IMR-90 (cell line): ENCODE data around the gene NHSL2. TPM values are rescaled to one million over a fixed set of nuclear protein-coding genes. Genes with fewer than 3 reads are reported as not detected.

Experiments used
- ATAC-seq: fragments of 200-7000 bp; cut with Tn5 transposase; 2 replicates; pipeline ENCODE4 v1.9.1; 2020; ENCODE audit warnings: low read depth, mild to moderate bottlenecking, moderate library complexity
- BruUV-seq: library from RNA; stranded (reverse); fragments of 400-500 nt; replicated peaks from 2 replicates; lab custom pipeline; 2021; lab: Mats Ljungman, UMichigan
- CTCF ChIA-PET: fragments of 300-600 bp; formaldehyde crosslinking; extraction: SDS; loops from one replicate; lab custom pipeline; 2021; ENCODE audit warnings: antibody characterized with exemption; lab: Yijun Ruan, JAX
- POLR2A ChIA-PET: fragments of 300-600 bp; sonication (Branson Sonifier 250); formaldehyde crosslinking; loops from one replicate; lab custom pipeline; 2022; ENCODE audit warnings: antibody characterized with exemption; ENCODE audit not compliant: unreplicated experiment; lab: Charles Lee
- DNase-seq: peaks from one replicate; pipeline ENCODE4 v3.0.0; 2013
- H2AFZ ChIP-seq: replicated peaks from 2 replicates; pipeline ENCODE3; 2013; ENCODE audit warnings: low read length, mild to moderate bottlenecking; ENCODE audit not compliant: poor library complexity
- H2AK5ac ChIP-seq: 2 replicates; pipeline ENCODE4 v1.6.1; 2013; ENCODE audit warnings: low read depth, low read length, inconsistent platforms
- H2AK9ac ChIP-seq: replicated peaks from 2 replicates; pipeline ENCODE3; 2013; ENCODE audit warnings: mild to moderate bottlenecking, low read depth, low read length, moderate library complexity; ENCODE audit not compliant: poor library complexity
- H2BK120ac ChIP-seq: 2 replicates; pipeline ENCODE4 v1.6.1; 2013; ENCODE audit warnings: low read depth, low read length, inconsistent platforms
- H2BK15ac ChIP-seq: 3 replicates; pipeline ENCODE4 v1.6.1; 2013; ENCODE audit warnings: low read depth, low read length, inconsistent platforms
- H2BK20ac ChIP-seq: 2 replicates; pipeline ENCODE4 v1.6.1; 2013; ENCODE audit warnings: low read depth, mild to moderate bottlenecking, inconsistent platforms, low read length, moderate library complexity
- H2BK5ac ChIP-seq: 2 replicates; pipeline ENCODE4 v1.6.1; 2013; ENCODE audit warnings: mild to moderate bottlenecking, low read depth, low read length, inconsistent platforms; ENCODE audit not compliant: poor library complexity, severe bottlenecking
- H3K14ac ChIP-seq: replicated peaks from 2 replicates; pipeline ENCODE4 v1.6.1; 2013; ENCODE audit warnings: low read depth, low read length, inconsistent platforms
- H3K18ac ChIP-seq: 2 replicates; pipeline ENCODE4 v1.6.1; 2013; ENCODE audit warnings: low read depth, low read length, control low read depth
- H3K23ac ChIP-seq: 2 replicates; pipeline ENCODE4 v1.6.1; 2013; ENCODE audit warnings: low read depth, low read length, inconsistent platforms
- H3K27ac ChIP-seq: 2 replicates; pipeline ENCODE4 v1.5.1; 2013; ENCODE audit warnings: mild to moderate bottlenecking, control low read depth, low read length; ENCODE audit not compliant: insufficient read depth
- H3K27me3 ChIP-seq: 2 replicates; pipeline ENCODE4 v1.6.1; 2013; ENCODE audit warnings: low read length; ENCODE audit not compliant: control insufficient read depth, insufficient read depth
- H3K36me3 ChIP-seq: 2 replicates; pipeline ENCODE4 v1.6.1; 2013; ENCODE audit warnings: low read length, mixed read lengths; ENCODE audit not compliant: control insufficient read depth, insufficient read depth
- H3K4ac ChIP-seq: 2 replicates; pipeline ENCODE4 v1.6.1; 2013; ENCODE audit warnings: low read depth, low read length, inconsistent platforms
- H3K4me1 ChIP-seq: 2 replicates; pipeline ENCODE4 v1.6.1; 2013; ENCODE audit warnings: low read length, mixed read lengths; ENCODE audit not compliant: control insufficient read depth, insufficient read depth
- H3K4me2 ChIP-seq: 2 replicates; pipeline ENCODE4 v1.6.1; 2013; ENCODE audit warnings: low read depth, mild to moderate bottlenecking, control low read depth, low read length, moderate library complexity
- H3K4me3 ChIP-seq: 2 replicates; pipeline ENCODE4 v1.5.1; 2013; ENCODE audit warnings: low read depth, mild to moderate bottlenecking, control low read depth, low read length, moderate library complexity; ENCODE audit not compliant: insufficient read depth
- H3K56ac ChIP-seq: 2 replicates; pipeline ENCODE4 v1.6.1; 2013; ENCODE audit warnings: low read length, inconsistent platforms; ENCODE audit not compliant: insufficient read depth; ENCODE audit errors: extremely low read depth
- H3K79me1 ChIP-seq, 2 experiments: 2 replicates each; pipeline ENCODE4 v1.6.1; 2013; ENCODE audit warnings: low read length in 2 of 2, inconsistent platforms in 1 of 2, low read depth in 1 of 2
- H3K9ac ChIP-seq: 2 replicates; pipeline ENCODE4 v1.6.1; 2013; ENCODE audit warnings: low read depth, low read length, control low read depth
- H3K9me1 ChIP-seq: 2 replicates; pipeline ENCODE4 v1.6.1; 2013; ENCODE audit warnings: low read length, inconsistent platforms; ENCODE audit not compliant: insufficient read depth
- H3K9me3 ChIP-seq: 2 replicates; pipeline ENCODE4 v1.6.1; 2013; ENCODE audit warnings: low read length; ENCODE audit not compliant: control insufficient read depth, insufficient read depth
- H4K20me1 ChIP-seq: 2 replicates; pipeline ENCODE4 v1.6.1; 2013; ENCODE audit warnings: low read length, inconsistent platforms; ENCODE audit not compliant: insufficient read depth
- H4K5ac ChIP-seq: 2 replicates; pipeline ENCODE4 v1.6.1; 2013; ENCODE audit warnings: mild to moderate bottlenecking, low read depth, low read length, control low read depth
- H4K8ac ChIP-seq, 2 experiments: 2 replicates each; pipeline ENCODE4 v1.6.1; 2013; ENCODE audit warnings: low read depth in 2 of 2, low read length in 2 of 2, control low read depth in 1 of 2, inconsistent platforms in 1 of 2
- H4K91ac ChIP-seq: 2 replicates; pipeline ENCODE4 v1.6.1; 2013; ENCODE audit warnings: low read depth, low read length, inconsistent platforms; ENCODE audit not compliant: insufficient read depth
- BHLHE40 ChIP-seq: fragments of 150-350 bp; IDR thresholded peaks from 2 replicates; pipeline ENCODE4 v1.6.1; 2016; ENCODE audit warnings: mild to moderate bottlenecking, low read depth, low read length
- CEBPB ChIP-seq: IDR thresholded peaks from 2 replicates; pipeline ENCODE4 v1.6.1; 2012; ENCODE audit warnings: low read depth, low read length, improper control_type of control experiment
- CHD1 ChIP-seq: IDR thresholded peaks from 2 replicates; pipeline ENCODE4 v1.6.1; 2012; ENCODE audit warnings: low read depth, low read length, improper control_type of control experiment
- FOS ChIP-seq: fragments of 150-350 bp; IDR thresholded peaks from 2 replicates; pipeline ENCODE4 v1.6.1; 2016; ENCODE audit warnings: low read depth, low read length
- MAFK ChIP-seq: IDR thresholded peaks from 2 replicates; pipeline ENCODE4 v1.6.1; 2012; ENCODE audit warnings: low read depth, low read length, improper control_type of control experiment
- MXI1 ChIP-seq: IDR thresholded peaks from 2 replicates; pipeline ENCODE4 v1.6.1; 2012; ENCODE audit warnings: low read depth, mild to moderate bottlenecking, low read length, moderate library complexity, borderline replicate concordance
- NFE2L2 ChIP-seq: fragments of 150-350 bp; IDR thresholded peaks from 2 replicates; pipeline ENCODE4 v1.6.1; 2016; ENCODE audit warnings: low read depth, mild to moderate bottlenecking, low read length
- POLR2A ChIP-seq: IDR thresholded peaks from 2 replicates; pipeline ENCODE4 v1.6.1; 2012; ENCODE audit warnings: mild to moderate bottlenecking, low read depth, low read length
- RFX5 ChIP-seq: IDR thresholded peaks from 2 replicates; pipeline ENCODE4 v1.8.0; 2012; ENCODE audit warnings: low read depth, mild to moderate bottlenecking, low read length, moderate library complexity
- WGBS, 2 experiments: methylation state at CpG; one replicate each; pipeline versions ENCODE4 v1.1.5 to v1.1.7; 2013; ENCODE audit warnings: missing lambda C conversion rate in 2 of 2; ENCODE audit not compliant: insufficient read length in 1 of 2; ENCODE audit errors: extremely low coverage in 2 of 2; 5-methylcytosine and 5-hydroxymethylcytosine counted together
- dilution Hi-C: fragments of 300-500 bp; cut with HindIII; formaldehyde crosslinking; loops from one replicate; pipeline ENCODE4 v1.14.3; 2018; ENCODE audit warnings: low sequenced_read_pairs; ENCODE audit not compliant: unreplicated experiment
- in situ Hi-C: fragments of 300-500 bp; cut with MboI; formaldehyde crosslinking; loops from 3 replicates; pipeline ENCODE4 v1.14.3; 2019; ENCODE audit warnings: low sequenced_read_pairs, inconsistent platforms, mixed read lengths
- intact Hi-C: fragments of 100-400 bp; cut with micrococcal nuclease; formaldehyde crosslinking; loops from 2 replicates; pipeline ENCODE4 v1.10.0; 2022
- polyA plus RNA-seq, 3 experiments: library from polyadenylated mRNA; depleted of rRNA; stranded (reverse); fragments of >200 nt; gene quantifications; 2 replicates each; pipeline ENCODE4 v1.2.3, GENCODE V29; 2012; ENCODE audit warnings: low replicate concordance in 1 of 3
- total RNA-seq: library from RNA; depleted of rRNA; stranded (reverse); fragments of >200 nt; gene quantifications from 2 replicates; pipeline ENCODE4 v1.2.3, GENCODE V29; 2012
- TF ChIP-seq, protein P1 (sequence below): conservative IDR thresholded peaks from 2 replicates; pipeline ENCODE4 v1.5.1; 2012; ENCODE audit warnings: mild to moderate bottlenecking, low read depth, low read length, improper control_type of control experiment
- TF ChIP-seq, protein P2 (sequence below): fragments of 150-350 bp; IDR thresholded peaks from 2 replicates; pipeline ENCODE4 v1.6.1; 2017; ENCODE audit warnings: mild to moderate bottlenecking, antibody characterized with exemption, low read length, low read depth

The NHSL2 gene
- total and polyA plus RNA-seq, 2 of the 4 experiments (the other 2 are of a cell fraction) = 0.72 to 0.75 TPM

DNA sequence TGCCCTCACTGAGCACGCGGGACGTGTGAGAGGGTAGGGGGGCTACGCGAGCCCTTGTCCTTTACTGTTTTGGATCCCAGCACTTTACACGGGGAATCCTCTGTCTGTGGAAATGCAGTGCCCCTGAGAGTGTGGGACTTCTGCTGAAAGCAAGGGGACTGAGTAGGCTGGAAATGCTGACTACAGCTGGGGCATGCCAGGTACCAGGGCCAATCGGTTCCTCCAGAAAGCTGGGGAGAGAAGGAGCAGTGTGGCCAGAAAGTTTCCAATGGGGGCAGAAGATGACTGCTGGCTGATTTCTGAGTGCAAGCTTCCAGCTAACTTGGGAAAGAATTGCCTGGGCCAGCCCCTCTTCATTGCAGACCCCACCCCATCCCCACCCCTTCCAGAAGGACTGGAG is 1.5 kb downstream of the NHSL2 start:
- no peak overlapping the region for H3K23ac ChIP-seq
- ATAC-seq (no peak), DNase-seq (no peak)
- no peaks in the 10 kb centered on the region for H4K20me1 ChIP-seq
- H2AK9ac ChIP-seq = no peak overlapping the region
- no peak overlapping the region for H3K14ac ChIP-seq
- no peak for TF ChIP-seq FOS
- TF ChIP-seq NFE2L2 = no peak
- TF ChIP-seq, protein P1, sequence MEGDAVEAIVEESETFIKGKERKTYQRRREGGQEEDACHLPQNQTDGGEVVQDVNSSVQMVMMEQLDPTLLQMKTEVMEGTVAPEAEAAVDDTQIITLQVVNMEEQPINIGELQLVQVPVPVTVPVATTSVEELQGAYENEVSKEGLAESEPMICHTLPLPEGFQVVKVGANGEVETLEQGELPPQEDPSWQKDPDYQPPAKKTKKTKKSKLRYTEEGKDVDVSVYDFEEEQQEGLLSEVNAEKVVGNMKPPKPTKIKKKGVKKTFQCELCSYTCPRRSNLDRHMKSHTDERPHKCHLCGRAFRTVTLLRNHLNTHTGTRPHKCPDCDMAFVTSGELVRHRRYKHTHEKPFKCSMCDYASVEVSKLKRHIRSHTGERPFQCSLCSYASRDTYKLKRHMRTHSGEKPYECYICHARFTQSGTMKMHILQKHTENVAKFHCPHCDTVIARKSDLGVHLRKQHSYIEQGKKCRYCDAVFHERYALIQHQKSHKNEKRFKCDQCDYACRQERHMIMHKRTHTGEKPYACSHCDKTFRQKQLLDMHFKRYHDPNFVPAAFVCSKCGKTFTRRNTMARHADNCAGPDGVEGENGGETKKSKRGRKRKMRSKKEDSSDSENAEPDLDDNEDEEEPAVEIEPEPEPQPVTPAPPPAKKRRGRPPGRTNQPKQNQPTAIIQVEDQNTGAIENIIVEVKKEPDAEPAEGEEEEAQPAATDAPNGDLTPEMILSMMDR = no peak
- no peak for TF ChIP-seq BHLHE40
- TF ChIP-seq, protein P2, sequence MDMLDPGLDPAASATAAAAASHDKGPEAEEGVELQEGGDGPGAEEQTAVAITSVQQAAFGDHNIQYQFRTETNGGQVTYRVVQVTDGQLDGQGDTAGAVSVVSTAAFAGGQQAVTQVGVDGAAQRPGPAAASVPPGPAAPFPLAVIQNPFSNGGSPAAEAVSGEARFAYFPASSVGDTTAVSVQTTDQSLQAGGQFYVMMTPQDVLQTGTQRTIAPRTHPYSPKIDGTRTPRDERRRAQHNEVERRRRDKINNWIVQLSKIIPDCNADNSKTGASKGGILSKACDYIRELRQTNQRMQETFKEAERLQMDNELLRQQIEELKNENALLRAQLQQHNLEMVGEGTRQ = no peak
- no peak for TF ChIP-seq RFX5
- no peak for TF ChIP-seq MAFK
- TF ChIP-seq MXI1 = no peak
- no peak for TF ChIP-seq CHD1
- TF ChIP-seq POLR2A = no peak
- TF ChIP-seq CEBPB = no peak
- no peak overlapping the region for H2AFZ ChIP-seq
- no peaks in the 10 kb centered on the region for H3K79me1 ChIP-seq
- ChIA-PET CTCF (no interaction called here), POLR2A (no interaction called here)
- H3K9ac ChIP-seq = no peak overlapping the region
- 0 out of 2 replicates have a peak, but pooled peaks cover 1% of the 10 kb centered on the region for H3K9me3 ChIP-seq
- no peak overlapping the region for H3K4ac ChIP-seq
- H2AK5ac ChIP-seq = no peak overlapping the region
- no peak overlapping the region for H3K4me2 ChIP-seq
- dilution Hi-C loops = no loop called here
- no peak overlapping the region for H3K27ac ChIP-seq
- no peak overlapping the region for H4K91ac ChIP-seq
- in situ Hi-C loops = no loop called here
- no TSS peak for BruUV-seq
- 80% methylated on average over 3 of the region's 7 CpGs; no CpG with 5 or more reads in 1 of the 2 experiments for WGBS, 2 experiments
- no peak overlapping the region for H2BK20ac ChIP-seq
- H3K4me3 ChIP-seq = no peak overlapping the region
- H2BK5ac ChIP-seq = no peak overlapping the region
- H2BK120ac ChIP-seq = no peak overlapping the region
- intact Hi-C loops = no loop called here
- H3K36me3 ChIP-seq = no peaks in the 10 kb centered on the region
- H3K4me1 ChIP-seq = no peaks in the 10 kb centered on the region
- no peak overlapping the region for H3K18ac ChIP-seq
- peaks cover 51% of the 10 kb centered on the region for H3K27me3 ChIP-seq
- H3K56ac ChIP-seq = no peak overlapping the region
- no peak overlapping the region for H4K5ac ChIP-seq
- H3K9me1 ChIP-seq = no peaks in the 10 kb centered on the region
- no peak overlapping the region for H4K8ac ChIP-seq
- H2BK15ac ChIP-seq = no peak overlapping the region
